Parathyroid adenoma (tissue), 2 donors: ENCODE results near the gene PDE8A.

ENCODE experiments used
- H2AFZ ChIP-seq: fragments of 300-600 bp; sonication (generic); one replicate; pipeline ENCODE4 v1.7.0; 2017; ENCODE audit warnings: antibody characterized with exemption, mild to moderate bottlenecking
- H3K27ac ChIP-seq: fragments of 300-600 bp; sonication (generic); one replicate; pipeline ENCODE4 v1.7.0; 2017
- H3K27me3 ChIP-seq: fragments of 300-600 bp; sonication (generic); one replicate; pipeline ENCODE4 v1.7.0; 2017; ENCODE audit warnings: low read length; ENCODE audit not compliant: control insufficient read depth, insufficient read depth
- H3K36me3 ChIP-seq: fragments of 300-600 bp; sonication (generic); one replicate; pipeline ENCODE4 v1.7.0; 2017; ENCODE audit warnings: low read length; ENCODE audit not compliant: control insufficient read depth, insufficient read depth
- H3K4me1 ChIP-seq: fragments of 300-600 bp; sonication (generic); one replicate; pipeline ENCODE4 v1.7.0; 2017; ENCODE audit warnings: control low read depth
- H3K4me2 ChIP-seq: fragments of 300-600 bp; sonication (generic); one replicate; pipeline ENCODE4 v1.7.0; 2017; ENCODE audit warnings: low read length
- H3K4me3 ChIP-seq: fragments of 300-600 bp; sonication (generic); one replicate; pipeline ENCODE4 v1.7.0; 2017; ENCODE audit warnings: low read depth, low read length
- H3K79me2 ChIP-seq: fragments of 300-600 bp; sonication (generic); one replicate; pipeline ENCODE4 v1.7.0; 2017; ENCODE audit warnings: control low read depth
- H3K9ac ChIP-seq: fragments of 300-600 bp; sonication (generic); one replicate; pipeline ENCODE4 v1.7.0; 2017; ENCODE audit warnings: mild to moderate bottlenecking
- H3K9me3 ChIP-seq: fragments of 300-600 bp; sonication (generic); one replicate; pipeline ENCODE4 v1.7.0; 2017; ENCODE audit warnings: low read length; ENCODE audit not compliant: control insufficient read depth
- TF ChIP-seq, protein P1 (sequence below): fragments of 300-600 bp; sonication (generic); IDR thresholded peaks from one replicate; pipeline ENCODE4 v1.7.0; 2017; ENCODE audit warnings: antibody characterized with exemption, mild to moderate bottlenecking
- donor health status: primary hyperparathyroidism.

PDE8A gene

DNA sequence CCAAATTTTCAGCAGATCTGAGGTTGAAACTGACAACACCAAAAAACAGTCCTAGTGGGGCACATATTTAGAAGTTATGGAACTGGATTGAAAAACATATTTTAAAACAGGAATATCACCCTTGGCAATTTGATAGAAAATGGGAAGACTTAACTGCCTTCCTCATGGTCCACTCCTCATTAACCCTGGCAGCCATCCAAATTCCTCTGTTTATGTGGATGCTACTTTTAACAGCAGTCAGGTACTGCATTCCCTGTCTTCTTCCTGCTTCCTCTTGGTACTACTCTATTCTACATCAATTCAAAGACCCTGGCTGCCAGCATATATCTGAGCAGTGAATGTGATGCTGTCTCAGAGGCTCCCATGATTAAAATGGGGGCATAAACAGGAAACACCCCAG lies 54.3 kb downstream of the PDE8A start:
- H3K27ac ChIP-seq: no peak overlapping the region
- TF ChIP-seq, protein P1, sequence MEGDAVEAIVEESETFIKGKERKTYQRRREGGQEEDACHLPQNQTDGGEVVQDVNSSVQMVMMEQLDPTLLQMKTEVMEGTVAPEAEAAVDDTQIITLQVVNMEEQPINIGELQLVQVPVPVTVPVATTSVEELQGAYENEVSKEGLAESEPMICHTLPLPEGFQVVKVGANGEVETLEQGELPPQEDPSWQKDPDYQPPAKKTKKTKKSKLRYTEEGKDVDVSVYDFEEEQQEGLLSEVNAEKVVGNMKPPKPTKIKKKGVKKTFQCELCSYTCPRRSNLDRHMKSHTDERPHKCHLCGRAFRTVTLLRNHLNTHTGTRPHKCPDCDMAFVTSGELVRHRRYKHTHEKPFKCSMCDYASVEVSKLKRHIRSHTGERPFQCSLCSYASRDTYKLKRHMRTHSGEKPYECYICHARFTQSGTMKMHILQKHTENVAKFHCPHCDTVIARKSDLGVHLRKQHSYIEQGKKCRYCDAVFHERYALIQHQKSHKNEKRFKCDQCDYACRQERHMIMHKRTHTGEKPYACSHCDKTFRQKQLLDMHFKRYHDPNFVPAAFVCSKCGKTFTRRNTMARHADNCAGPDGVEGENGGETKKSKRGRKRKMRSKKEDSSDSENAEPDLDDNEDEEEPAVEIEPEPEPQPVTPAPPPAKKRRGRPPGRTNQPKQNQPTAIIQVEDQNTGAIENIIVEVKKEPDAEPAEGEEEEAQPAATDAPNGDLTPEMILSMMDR: no peak
- no peak overlapping the region for H2AFZ ChIP-seq
- H3K9ac ChIP-seq: no peak overlapping the region
- H3K36me3 ChIP-seq: no peaks in the 10 kb centered on the region
- no peaks in the 10 kb centered on the region for H3K27me3 ChIP-seq
- no peak overlapping the region for H3K4me3 ChIP-seq
- H3K4me2 ChIP-seq: no peak overlapping the region
- H3K9me3 ChIP-seq: no peaks in the 10 kb centered on the region
- peaks cover 22% of the 10 kb centered on the region for H3K79me2 ChIP-seq
- H3K4me1 ChIP-seq: peaks cover 4% of the 10 kb centered on the region

DNA sequence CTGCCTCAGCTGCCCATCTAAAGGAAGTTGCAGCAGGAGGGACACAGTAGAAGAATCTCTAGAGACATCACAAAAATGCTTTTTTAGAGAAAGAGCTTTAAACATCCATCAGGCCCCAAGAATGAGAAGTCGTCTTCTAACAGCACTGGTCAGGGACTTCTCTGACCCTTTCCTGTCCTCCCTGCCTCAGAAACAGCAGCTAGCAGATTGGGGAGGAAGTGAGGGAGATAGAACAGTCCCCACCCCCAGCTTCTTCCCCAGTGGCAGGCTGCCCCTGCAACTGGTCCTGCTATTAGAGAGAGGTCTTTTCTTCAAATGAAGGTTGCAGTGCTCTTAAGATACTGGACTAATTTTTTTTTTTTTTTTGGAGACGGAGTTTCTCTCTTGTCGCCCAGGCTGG lies 55.1 kb downstream of the PDE8A start:
- peaks cover 2% of the 10 kb centered on the region for H3K4me1 ChIP-seq
- no peak overlapping the region for H2AFZ ChIP-seq
- H3K27ac ChIP-seq: no peak overlapping the region
- no peaks in the 10 kb centered on the region for H3K9me3 ChIP-seq
- H3K36me3 ChIP-seq: no peaks in the 10 kb centered on the region
- H3K4me2 ChIP-seq: no peak overlapping the region
- TF ChIP-seq, protein P1: no peak
- peaks cover 20% of the 10 kb centered on the region for H3K79me2 ChIP-seq
- H3K27me3 ChIP-seq: no peaks in the 10 kb centered on the region
- no peak overlapping the region for H3K4me3 ChIP-seq
- H3K9ac ChIP-seq: no peak overlapping the region

- no peaks in the 10 kb centered on the region for H3K36me3 ChIP-seq
- H2AFZ ChIP-seq: no peak overlapping the region
- H3K79me2 ChIP-seq: peaks cover 18% of the 10 kb centered on the region
- H3K4me1 ChIP-seq: no peaks in the 10 kb centered on the region
- no peak overlapping the region for H3K4me3 ChIP-seq
- no peaks in the 10 kb centered on the region for H3K27me3 ChIP-seq
- H3K9ac ChIP-seq: no peak overlapping the region
- TF ChIP-seq, protein P1: no peak
- H3K9me3 ChIP-seq: no peaks in the 10 kb centered on the region
- no peak overlapping the region for H3K4me2 ChIP-seq
- H3K27ac ChIP-seq: no peak overlapping the region
Measured at GRCh38 chr15:85037641-85038040, 56.0 kb downstream of the PDE8A start.

- no peaks in the 10 kb centered on the region for H3K27me3 ChIP-seq
- no peaks in the 10 kb centered on the region for H3K36me3 ChIP-seq
- no peaks in the 10 kb centered on the region for H3K9me3 ChIP-seq
- H3K4me3 ChIP-seq: no peak overlapping the region
- H3K4me1 ChIP-seq: no peaks in the 10 kb centered on the region
- no peak overlapping the region for H3K4me2 ChIP-seq
- TF ChIP-seq, protein P1: no peak
- peaks cover 5% of the 10 kb centered on the region for H3K79me2 ChIP-seq
- no peak overlapping the region for H3K9ac ChIP-seq
- no peak overlapping the region for H3K27ac ChIP-seq
- H2AFZ ChIP-seq: no peak overlapping the region
Measured at GRCh38 chr15:85041230-85041629, 59.6 kb downstream of the PDE8A start.

- Histone ChIP-seq H3K27me3 (no peaks in the 10 kb centered on the region), H3K9me3 (no peaks in the 10 kb centered on the region), H3K79me2 (peaks cover 2% of the 10 kb centered on the region), H3K36me3 (no peaks in the 10 kb centered on the region), H3K27ac (no peak overlapping the region), H3K4me2 (no peak overlapping the region), H3K4me3 (no peak overlapping the region), H3K9ac (no peak overlapping the region), H2AFZ (no peak overlapping the region), H3K4me1 (no peaks in the 10 kb centered on the region)
- TF ChIP-seq, protein P1: peak; percentile 45
Measured at GRCh38 chr15:85044251-85044853, 62.7 kb downstream of the PDE8A start.
